Stimulated activated CD4-positive, alpha-beta T cell treated with anti-CD3 and anti-CD28 coated beads, Interleukin-15, amount 100 ng/mL, for 48 hours (primary cell): Measurements from ENCODE around the gene PSIP1.
"Not testable (repeated sequence)": the region's sequence is repeated elsewhere in the genome, so short reads cannot be mapped to it uniquely, and the experiment has no call there.

Experiments
- DNase-seq, 2 donors: peaks; one replicate each; pipeline ENCODE4 v3.0.0-alpha.2; 2020; ENCODE audit warnings: low read depth in 2 of 2

PSIP1 gene

GRCh38 chr9:15510789-15511575 is at the start of gene PSIP1:
TSS of gene PSIP1 (minus strand) at chr9:15510970. CDS start at chr9:15510188, 782 bp downstream.
- peak; percentile 72 to 73 for DNase-seq

GRCh38 chr9:15553528-15553898 is 42.7 kb upstream of the PSIP1 start:
- DNase-seq, result no peak

- DNase-seq, result peak; percentile 73 to 79
Measured at GRCh38 chr9:15552636-15553527, 42.1 kb upstream of the PSIP1 start, which contains the start of gene CCDC171. TSS of gene CCDC171 (plus strand) at chr9:15553043. CDS start at chr9:15564089, 11,046 bp downstream.

GRCh38 chr9:15549611-15550010 is 38.8 kb upstream of the PSIP1 start:
- DNase-seq, result no peak

- DNase-seq, result no peak
Measured at GRCh38 chr9:15543047-15543813, 32.5 kb upstream of the PSIP1 start.

GRCh38 chr9:15542624-15543023 is 31.9 kb upstream of the PSIP1 start:
- no peak for DNase-seq

- no peak for DNase-seq
Measured at GRCh38 chr9:15541872-15542271, 31.1 kb upstream of the PSIP1 start.

- DNase-seq, result no peak
Measured at GRCh38 chr9:15531380-15531779, 20.6 kb upstream of the PSIP1 start.

- no peak for DNase-seq
Measured at GRCh38 chr9:15529566-15530324, 19.0 kb upstream of the PSIP1 start.

GRCh38 chr9:15527035-15527434 is 16.3 kb upstream of the PSIP1 start:
- not testable (repeated sequence) for DNase-seq

- no peak for DNase-seq
Measured at GRCh38 chr9:15525958-15526357, 15.2 kb upstream of the PSIP1 start.

GRCh38 chr9:15524845-15525455 is 14.2 kb upstream of the PSIP1 start:
- no peak for DNase-seq

- no peak for DNase-seq
Measured at GRCh38 chr9:15522130-15522755, 11.5 kb upstream of the PSIP1 start.

GRCh38 chr9:15521254-15521653 is 10.5 kb upstream of the PSIP1 start:
- DNase-seq, result no peak

- DNase-seq, result no peak
Measured at GRCh38 chr9:15519831-15520230, 9.1 kb upstream of the PSIP1 start.

GRCh38 chr9:15513335-15513734 is 2.6 kb upstream of the PSIP1 start:
- DNase-seq, result no peak

GRCh38 chr9:15512889-15513288 is 2.1 kb upstream of the PSIP1 start:
- DNase-seq, result no peak

- no peak for DNase-seq
Measured at GRCh38 chr9:15512204-15512603, 1.4 kb upstream of the PSIP1 start.

- DNase-seq, result peak; percentile 36 to 46
Measured at GRCh38 chr9:15509931-15510788, 610 bp downstream of the PSIP1 start.
